HG02798 (cell line): ENCODE data around the gene SYT12.
"Not testable (repeated sequence)": the region's sequence is repeated elsewhere in the genome, so short reads cannot be mapped to it uniquely, and the experiment has no call there.

ENCODE experiments used
- ATAC-seq: cut with Tn5 transposase; IDR thresholded peaks from one replicate; pipeline ENCODE4 v1.9.1; 2021; ENCODE audit warnings: mild to moderate bottlenecking; ENCODE audit not compliant: unreplicated experiment, poor library complexity

Gene SYT12

DNA sequence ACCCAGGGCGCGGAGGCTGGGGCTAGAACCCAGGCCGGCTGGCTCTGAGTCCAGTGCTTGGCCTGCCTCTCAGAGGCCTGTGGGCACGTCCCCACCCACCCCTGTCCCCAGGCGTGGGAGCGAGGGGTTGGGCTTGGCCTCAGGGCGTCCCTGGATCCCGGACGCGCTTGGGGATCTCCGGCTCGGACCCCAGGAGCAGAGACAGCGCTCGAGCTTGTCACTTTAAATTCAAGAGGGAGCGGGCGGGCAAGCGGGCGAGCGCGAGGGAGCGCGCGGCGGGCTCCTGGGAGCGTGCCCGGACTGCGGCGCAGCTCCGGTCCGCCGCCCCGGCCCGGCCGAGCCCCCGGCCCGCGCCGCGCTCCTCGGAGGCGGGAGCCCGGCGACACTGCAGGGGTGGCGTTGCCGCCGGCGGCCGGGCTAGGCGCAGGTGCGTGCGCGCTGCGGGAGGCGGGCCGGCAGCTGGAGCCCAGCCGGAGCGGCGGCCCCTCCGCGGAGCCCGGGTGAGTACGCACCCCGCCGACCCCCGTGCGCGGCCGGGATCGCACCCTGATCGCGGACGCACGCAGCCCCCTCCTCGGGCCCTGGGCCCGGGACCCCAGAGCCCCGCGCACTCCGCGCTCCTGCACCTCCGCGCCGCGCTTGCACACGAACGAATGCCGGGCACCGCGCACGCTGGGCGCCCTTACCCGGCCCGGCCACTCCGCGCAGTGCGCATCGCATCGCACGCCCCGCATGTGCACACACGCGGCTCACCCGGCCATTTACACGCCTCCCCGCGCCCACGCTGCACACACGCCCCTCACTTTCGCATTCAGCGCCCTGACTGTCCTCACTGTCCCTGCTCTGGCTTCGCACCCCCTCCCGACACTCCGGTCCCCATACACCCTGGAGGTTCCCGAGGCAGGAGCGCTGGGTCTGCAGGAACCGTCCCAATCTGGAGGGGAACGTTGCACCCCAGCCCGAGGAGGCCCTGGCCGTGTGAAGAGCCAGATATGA is at the start of gene SYT12:
TSS of gene SYT12 (plus strand) at position 174 of the 996 bp plus-strand sequence. CDS start 7,011 bp downstream, outside the sequence.
- ATAC-seq = no peak

DNA sequence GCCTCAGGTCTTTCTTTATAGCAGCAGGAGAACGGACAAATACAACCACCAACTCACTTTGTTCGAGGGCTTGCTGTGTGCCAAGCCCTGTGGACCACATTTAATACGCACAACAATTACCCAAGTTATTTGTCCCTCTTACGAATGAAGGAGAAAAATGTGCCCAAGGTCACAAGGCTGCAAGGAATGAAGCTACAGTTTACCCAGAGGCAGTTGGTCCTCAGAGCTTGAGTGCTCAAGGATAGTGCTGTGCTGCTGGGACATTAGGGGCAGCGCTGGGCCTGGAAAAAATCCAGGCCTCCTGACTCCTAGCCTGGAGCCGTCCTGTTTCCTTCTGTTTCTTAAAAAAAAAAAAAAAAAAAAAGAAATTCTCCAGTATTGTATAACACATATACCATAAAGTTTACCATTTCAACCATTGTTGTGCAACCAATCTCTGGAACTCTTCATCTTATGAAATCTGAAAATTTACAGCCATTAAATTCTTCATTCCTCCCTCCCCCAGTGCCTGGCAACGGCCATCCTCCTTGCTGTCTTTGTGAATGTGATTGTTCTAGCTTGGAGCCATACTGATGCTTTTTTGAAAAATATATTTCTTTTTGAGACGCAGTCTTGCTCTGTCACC is 48.9 kb upstream of the SYT12 start:
- no peak for ATAC-seq

- no peak for ATAC-seq
Measured at GRCh38 chr11:66974724-66975404, 48.1 kb upstream of the SYT12 start, which contains the start of gene C11orf86. Gene C11orf86, plus strand, starts transcription at chr11:66975304. Its CDS starts 59 bp downstream, at chr11:66975363.

- ATAC-seq = no peak
Measured at GRCh38 chr11:66975405-66976027, 47.4 kb upstream of the SYT12 start.

GRCh38 chr11:66976028-66976467 is 46.9 kb upstream of the SYT12 start:
- no peak for ATAC-seq

GRCh38 chr11:66976925-66977324 is 46.0 kb upstream of the SYT12 start:
- no peak for ATAC-seq

- ATAC-seq = no peak
Measured at GRCh38 chr11:66978229-66978628, 44.7 kb upstream of the SYT12 start.

DNA sequence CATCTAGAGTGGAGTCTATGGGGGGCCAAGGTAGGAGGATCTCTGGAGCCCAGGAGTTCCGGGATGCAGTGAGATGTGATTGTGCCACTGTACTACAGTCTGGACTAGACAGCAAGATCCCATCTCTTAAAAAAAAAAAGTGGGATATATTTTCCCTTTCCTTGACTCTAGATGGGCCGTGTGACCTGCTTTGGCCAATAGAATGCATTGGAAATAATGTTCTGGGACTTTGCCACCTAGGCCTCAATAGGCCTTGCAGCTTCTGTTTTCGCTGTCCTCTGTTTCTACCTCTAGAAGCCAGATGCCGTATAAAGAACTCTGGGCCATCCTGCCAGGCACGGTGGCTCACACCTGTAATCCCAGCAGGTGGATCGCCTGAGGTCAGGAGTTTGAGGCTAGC is 44.2 kb upstream of the SYT12 start:
- ATAC-seq = no peak

GRCh38 chr11:66979336-66979980 is 43.5 kb upstream of the SYT12 start:
- no peak for ATAC-seq

DNA sequence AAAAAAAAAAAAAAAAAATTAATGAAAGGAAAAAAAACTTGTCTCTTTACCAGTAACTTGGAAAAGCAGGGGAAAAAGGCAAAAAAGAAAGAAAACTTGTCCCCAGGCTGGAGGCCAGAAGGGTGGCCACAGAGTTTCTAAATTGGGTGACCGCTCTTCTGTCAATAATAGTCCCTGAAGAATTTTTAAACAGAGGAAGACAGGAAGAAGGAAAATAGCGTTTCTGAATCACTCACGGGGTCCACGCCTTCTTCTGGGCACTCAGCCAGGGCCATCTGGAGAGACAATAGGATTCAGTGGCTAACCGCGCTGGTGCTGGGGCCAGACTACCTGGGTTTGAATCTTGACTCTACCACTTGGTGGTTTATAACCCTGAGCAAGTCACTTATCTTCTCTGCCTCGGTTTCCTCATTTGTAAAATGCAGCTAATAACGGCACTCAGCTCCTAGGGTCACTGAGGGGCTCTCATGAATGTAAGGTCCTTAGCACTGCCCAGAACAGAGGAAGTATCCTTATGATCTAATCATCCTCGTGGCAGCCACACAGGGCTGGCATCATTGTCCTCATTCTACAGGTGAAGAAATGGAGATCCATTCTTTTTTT is 40.9 kb upstream of the SYT12 start:
- ATAC-seq = no peak

DNA sequence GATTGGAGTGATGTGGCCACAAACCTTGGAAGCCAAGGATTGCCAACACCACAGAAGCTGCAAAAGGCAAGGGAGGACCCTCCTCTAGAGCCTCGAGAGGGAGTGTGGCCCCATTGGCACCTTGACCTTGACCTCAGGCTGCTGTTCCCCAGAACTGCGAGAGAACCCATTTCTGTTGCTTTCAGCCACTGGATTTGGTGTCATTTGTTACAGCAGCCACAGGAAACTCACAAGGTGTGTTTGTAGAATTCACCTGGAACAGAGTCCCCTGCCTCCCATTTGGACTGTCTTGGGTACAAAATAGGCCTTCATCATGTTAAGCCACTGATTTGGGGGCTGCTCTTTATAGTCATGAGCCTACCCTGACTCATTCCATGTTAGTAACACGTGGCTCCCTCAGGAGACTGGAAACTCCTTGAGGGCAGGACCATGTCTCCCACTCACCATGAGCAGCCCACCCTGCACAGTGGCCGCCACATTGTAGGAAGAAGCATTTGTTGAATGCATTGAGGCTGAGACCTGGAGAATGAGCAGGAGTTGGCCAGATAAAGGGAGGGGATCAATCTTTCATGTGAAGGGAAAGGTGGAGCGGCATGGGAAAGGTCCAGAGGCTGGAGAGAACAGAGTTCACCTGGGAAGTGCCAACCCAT is 39.5 kb upstream of the SYT12 start:
- ATAC-seq = no peak

- ATAC-seq = no peak
Measured at GRCh38 chr11:66985508-66986177, 37.3 kb upstream of the SYT12 start.

DNA sequence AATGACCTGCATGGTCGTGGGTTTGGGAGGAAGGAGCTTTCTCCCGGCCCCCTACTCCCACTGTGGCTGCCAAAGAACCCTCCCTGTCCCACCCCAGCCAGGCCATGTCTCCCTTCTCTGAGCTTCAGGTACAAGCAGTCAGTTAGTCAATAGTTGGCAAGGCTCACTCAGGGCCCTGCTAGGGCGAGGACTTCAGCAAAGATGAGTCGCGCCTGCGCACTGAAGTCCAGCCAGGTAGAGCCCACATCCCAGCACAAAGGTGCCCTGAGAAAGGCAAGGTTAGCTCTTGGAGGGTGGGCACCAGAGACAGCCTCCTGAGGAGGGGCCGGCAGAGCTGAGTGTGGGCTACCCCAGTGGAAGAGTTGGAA is 36.8 kb upstream of the SYT12 start:
- no peak for ATAC-seq

- no peak for ATAC-seq
Measured at GRCh38 chr11:66987158-66987620, 35.7 kb upstream of the SYT12 start.

GRCh38 chr11:66987924-66988637 is 34.9 kb upstream of the SYT12 start:
- ATAC-seq = no peak

DNA sequence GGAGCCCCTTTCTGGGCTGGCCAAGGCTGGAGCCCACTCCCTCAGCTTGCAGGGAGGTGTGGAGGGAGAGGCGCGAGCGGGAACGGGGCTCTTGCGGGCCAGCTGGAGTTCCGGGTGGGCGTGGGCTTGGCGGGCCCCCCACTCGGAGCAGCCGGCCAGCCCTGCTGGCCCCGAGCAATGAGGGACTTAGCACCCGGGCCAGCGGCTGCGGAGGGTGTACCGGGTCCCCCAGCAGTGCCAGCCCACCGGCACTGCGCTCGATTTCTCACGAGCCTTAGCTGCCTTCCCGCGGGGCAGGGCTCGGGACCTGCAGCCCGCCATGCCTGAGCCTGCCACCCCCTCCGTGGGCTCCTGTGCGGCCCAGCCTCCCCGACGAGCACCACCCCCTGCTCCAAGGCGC is 34.2 kb upstream of the SYT12 start:
- ATAC-seq = not testable (repeated sequence)

DNA sequence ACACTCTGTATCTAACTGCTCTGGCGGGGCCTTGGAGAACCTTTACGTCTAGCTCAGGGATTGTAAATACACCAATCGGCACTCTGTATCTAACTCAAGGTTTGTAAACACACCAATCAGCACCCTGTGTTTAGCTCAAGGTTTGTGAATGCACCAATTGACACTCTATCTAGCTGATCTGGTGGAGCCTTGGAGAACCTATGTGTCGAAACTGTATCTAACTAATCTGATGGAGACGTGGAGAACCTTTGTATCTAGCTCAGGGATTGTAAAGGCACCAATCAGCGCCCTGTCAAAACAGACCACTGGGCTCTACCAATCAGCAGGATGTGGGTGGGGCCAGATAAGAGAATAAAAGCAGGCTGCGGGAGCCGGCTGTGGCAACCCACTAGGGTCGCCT is 33.6 kb upstream of the SYT12 start:
- not testable (repeated sequence) for ATAC-seq

DNA sequence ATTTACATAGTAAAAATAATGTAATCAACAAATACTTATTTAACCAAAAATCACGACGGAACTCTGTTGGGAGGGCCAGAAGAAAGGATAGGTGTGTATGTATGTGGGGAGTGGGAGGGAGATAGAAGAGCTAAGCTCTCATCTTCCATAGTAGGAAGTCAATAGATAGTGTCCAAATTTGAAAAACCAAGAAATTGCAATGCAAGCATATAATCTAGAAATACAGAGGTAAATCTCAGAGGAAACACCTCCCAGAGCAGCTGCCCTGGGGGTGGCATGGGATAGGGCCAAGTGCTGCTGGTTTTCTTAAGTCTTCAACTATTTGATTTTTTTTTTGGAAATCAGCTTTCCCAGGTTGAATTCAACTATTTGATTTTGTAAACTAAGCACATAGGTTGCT is 30.9 kb upstream of the SYT12 start:
- ATAC-seq = no peak
